ENCODE data around the gene ADGRB3.
"Not testable (repeated sequence)": the region's sequence is repeated elsewhere in the genome, so short reads cannot be mapped to it uniquely, and the experiment has no call there.

Gene ADGRB3

DNA sequence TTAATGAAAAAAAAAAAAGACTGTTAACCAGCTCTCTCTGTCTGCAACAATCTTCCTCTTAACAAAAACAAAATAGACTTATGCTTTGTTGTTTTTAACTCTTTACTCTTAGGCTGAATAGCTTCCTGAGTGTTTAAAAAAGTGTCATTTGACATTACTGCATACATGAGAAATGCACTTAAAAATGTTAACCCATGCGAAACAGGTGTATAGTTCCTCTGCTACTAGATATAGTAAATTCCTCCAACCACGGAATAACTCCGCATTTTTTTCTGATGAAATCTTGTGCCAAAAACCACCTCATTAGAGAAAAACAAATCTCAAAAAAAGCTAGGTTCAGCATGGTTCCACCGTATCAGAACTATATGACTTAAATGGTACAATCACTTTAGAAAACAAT, 426.0 kb downstream of the ADGRB3 start:
- DNase-seq, result no peak

DNA sequence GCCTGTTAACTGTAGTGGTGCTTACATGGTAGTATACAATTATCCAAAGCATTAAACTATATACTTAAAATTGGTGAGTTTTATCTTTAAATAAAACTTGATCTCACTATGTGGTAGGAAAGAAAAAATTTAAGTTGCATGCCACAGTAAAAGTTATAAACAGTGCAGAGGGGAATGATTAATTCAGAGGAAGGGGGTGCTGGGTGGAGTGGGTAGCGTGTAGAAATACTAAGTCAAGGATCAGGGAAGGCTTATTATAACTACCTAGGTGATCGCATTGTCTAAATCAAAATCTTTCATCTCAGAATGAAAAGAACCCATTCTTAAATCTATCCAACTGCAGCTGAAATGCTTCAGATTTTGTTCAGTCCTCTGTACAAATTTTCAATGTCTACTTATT, 428.3 kb downstream of the ADGRB3 start:
- no peak for DNase-seq

DNA sequence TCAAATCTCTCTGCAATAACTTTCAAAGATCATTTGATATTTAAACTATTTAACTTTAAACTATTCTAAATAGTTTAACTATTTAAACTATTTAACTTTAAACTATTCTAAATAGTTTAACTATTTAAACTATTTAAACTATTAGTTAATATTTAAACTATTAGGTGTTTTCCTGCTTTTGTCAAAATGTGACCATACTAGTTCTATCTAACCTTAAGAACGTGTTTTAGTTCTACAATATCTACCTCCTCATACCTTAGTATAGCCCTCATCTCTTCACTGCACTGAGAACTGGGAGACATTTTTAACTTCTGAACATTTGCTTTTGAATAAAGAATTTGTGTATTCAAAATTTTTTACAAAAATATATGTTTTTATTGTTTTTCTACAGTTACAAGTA, 429.1 kb downstream of the ADGRB3 start:
- no peak for DNase-seq

DNA sequence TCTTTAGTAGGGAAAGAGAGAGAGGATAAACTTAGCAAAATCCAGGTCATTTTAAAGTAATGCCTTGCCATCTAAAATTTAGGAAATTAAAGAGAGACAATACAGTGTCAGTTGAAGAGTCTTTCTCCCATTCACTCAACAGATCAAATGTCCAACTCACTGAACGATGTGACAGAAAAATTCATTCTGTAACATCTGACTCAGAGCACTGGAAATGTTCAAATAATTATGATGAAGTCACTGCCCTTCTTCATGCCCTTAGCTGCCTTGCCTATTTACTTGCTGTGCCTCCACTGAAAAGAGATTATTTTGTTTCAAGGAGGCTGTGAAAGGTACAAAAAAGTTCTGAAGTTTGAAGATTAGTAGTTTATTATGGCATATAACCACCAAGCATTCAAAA, 434.8 kb downstream of the ADGRB3 start:
- no peak for DNase-seq

DNA sequence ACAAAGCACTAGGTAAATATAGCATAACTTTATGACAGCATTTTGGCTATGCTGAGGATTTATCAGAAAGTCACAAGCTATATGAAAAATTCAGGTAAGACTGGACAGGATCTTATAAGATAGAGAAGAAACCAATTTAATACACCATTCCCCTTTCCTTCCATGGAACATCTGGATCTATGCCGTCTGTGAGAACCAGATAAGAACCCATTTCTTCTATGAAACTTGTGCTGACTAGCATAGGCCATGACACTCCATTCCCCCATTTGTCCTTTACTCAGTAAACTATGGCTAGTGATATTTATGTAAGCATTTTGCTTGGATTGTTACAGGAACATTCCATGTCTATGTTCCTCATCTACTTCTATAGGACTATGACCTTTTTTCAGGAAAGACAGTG, 437.7 kb downstream of the ADGRB3 start:
- DNase-seq, result no peak

DNA sequence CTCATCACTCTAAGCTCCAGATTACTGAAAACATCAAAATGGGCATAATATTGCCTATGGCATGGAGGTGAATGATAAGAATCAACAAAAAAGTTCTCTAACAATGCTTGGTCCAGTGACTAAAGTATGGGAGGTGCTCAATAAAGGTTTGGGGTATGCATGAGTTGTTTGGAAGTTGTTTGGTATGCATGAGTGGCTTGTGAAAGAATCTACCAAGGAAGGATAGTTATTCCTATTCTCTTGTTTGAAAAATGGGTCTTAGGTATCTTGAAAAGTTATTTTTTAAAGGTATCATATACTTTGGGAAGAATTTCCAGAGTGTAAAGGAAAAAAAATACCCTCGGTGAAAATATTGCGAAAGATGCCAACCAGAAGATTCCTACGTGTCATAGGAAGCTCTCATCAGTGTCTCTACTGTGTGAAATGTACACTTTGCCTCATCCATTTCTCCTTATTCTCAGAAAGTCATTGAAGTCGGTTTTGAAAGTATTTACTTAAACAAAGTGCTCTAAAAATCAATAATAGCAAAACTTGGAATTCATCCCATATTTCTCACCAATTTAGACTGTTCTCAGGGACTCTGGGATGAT, 449.8 kb downstream of the ADGRB3 start:
- DNase-seq, result no peak

DNA sequence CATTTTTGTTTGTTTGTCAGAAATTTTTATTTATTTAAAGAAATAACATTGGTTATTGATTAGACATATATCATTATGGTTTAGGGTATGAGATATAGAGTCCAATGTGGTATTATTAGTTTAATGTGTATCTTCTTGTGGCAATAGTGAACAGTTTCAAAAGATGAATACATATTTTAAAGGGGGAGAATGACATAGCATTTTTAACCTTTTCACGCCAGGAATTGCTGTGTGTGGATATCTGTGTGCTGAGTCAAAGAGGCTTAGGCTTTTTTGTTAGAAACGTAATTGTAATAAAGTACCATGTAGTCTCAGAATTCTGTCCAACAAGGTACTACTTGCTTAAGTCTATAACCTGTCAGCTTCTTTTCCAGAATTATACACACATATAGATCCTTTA, 451.6 kb downstream of the ADGRB3 start:
- DNase-seq, result no peak

DNA sequence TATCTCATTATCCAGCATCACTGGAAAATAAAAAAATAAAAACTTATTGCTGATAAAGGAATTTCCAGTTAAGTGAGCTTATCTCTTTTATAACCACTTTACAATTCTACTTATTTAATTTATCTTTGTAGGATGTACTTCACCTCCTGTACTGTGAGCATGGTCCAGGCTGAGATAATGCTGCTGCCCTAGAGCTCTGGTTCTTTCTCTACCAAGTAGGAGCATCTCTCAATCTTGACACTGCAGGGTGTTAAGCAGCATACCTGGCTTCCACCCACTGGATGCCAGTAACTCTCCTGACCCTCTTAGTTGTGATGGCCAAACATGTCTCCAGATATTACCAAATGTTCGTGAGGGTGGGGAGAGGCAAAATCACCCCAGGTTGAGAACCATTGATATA, 454.5 kb downstream of the ADGRB3 start:
- DNase-seq, result no peak

DNA sequence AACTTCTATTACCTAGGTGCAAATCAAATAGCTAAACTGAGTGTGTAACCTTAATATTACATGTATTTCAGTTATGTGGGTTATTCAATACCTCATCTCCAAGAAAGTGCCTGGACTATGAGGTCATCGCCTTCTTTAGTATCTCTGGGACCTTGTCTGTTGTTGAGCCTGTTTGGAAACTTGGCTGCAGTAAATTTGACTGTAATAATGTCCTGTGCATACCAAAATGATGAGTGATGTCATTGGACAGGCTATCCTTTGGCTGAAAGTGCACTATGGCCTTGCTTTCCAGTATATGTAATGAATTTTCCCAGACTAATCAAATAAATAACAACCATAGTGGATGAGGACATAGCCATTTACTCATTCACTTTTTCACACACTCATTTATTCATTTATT, 455.1 kb downstream of the ADGRB3 start:
- DNase-seq, result no peak

DNA sequence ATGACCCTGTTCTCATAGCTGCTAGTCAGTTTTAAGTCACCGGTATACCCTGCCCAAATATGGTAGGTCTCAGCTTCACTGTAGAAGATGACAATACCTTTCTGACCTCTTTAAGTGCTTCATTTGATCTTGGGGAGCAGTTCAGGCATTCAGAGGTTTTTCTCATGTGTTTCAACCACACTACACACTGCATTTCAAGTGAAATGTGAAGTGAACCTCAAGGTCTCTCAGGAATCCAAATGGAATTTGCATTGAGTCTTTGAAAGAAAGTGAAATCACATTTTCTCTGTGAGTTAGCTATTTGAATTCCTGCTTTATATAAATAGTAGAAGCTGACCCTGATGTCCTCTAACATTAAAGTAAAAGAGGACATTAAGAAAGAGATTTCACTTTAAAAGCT, 461.6 kb downstream of the ADGRB3 start:
- DNase-seq, result no peak

DNA sequence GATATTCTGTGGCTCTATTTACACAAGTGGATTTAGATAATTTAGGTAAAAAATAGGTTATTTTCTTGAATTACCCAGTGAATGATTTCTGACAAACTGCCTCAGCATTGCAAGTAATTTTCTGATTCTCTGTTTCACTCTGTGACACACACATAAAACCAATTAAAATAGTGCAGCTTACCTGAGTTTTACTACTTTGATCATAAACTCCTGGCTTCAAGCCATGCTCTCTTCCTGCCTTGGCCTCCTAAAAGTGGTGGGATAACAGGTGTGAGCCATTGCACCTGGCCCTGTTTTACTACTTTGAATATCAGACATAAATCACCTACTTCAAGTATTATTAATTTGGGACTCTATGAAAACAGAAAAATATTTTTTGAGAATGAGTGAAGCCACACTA, 462.9 kb downstream of the ADGRB3 start:
- DNase-seq, result no peak

DNA sequence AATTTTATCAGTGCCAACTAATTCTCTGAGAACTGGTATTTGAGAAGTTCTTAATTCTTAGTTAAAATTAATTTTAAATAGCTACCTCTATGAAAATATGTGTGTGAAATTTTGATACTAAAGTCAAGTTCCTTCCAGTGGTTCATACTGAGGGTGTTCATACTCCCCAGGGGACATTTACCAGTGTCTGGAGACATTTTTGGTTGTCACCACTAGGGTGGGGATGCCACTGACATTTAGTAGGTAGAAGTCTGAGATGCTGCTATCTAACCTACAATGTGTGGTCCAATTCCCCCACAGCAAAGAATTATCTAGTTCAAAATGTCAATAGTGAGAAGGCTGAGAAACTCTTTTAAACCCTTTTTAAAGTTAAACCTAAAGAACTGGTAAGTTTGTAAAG, 463.8 kb downstream of the ADGRB3 start:
- DNase-seq, result no peak

DNA sequence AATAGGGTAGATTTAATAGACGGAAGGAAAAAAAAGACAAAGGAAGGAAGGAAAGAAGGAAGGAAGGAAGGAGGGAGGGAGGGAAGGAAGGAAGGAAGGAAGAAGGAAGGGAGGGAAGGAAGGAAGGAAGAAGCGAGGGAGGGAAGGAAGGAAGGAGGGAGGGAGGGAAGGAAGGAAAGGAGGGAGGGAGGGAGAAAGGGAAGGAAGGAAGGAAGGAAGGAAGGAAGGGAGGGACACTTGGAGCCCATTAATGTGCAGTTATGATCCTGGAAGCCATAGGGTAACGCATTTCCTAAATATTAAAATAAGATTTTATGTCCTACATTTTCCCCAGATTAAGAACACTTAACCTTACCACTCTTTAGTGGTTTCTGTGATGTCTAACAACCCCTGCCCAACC, 465.7 kb downstream of the ADGRB3 start:
- no peak for DNase-seq

DNA sequence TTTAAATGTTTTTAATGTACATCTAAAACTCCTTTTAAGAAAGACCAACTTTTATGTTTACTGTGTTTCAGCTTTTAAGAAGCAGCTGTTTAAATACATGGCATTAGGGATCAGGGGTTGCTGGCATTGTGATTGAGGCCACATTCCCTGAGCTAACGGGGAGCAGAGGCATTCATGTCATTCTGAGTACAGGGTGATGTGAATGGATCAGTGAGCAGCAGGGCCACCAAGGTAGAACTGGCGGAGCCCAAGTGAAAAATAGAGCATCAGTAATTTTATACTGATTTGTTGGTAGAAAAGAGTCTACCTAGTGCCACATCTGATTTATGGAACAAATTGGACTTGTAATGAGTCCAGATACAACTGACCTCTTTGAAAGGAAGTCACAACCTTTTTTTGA, 467.3 kb downstream of the ADGRB3 start:
- DNase-seq, result no peak

DNA sequence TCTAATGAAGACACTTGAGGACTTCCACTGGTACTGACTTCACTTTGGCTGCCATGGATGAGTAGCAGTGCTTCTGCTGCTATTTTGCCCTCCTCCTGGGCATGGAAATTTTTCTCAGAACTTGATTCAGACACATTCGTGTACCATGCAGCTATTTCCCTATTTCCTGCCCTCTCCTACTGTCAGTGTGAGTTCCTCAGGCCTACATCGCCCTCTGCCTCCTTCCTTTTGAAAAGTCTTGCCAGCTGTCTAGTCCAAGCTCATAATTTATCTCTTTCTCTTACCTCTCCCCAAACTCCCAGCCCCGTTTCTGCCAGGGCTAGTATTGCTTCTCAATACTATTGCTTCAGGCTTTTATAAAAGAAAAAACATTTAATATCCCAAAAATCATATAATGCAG, 470.2 kb downstream of the ADGRB3 start:
- no peak for DNase-seq

DNA sequence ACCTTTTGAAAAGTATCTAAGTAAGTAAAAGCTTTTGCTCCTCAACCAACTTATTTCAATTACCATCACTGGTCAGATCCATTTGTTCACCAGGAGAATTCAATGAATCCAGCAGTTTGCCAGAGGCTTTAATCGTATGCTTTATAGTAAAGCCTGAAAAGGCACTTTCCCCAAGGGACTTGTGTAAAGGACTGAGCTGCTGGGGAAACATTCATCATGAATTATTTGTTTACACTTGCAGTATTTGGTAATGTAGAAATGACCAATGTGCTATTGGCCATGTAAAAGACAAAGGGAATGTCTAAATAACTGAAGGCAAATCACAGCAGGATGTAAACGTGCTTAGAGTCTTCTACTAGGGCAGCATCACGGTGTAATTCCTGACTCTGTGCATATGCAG, 471.4 kb downstream of the ADGRB3 start:
- DNase-seq, result no peak

DNA sequence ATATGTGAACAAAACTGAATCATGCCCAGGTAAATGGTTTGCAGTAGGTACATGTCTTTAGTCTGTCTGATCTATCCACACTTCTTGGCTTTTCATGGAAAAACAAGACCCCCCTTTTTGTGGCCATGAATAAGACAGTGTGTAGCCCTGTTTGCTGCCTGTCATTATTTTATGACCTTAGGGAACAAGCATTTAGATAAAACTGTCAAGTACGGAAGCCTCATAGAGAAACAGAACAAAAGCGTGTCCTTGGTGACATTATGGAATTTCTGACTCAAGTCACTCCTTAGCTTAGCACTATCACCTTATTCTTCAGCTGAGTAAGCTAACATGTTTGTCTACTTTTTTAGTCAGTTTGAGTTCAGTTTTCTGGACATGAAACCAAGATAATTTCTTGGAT, 476.2 kb downstream of the ADGRB3 start:
- DNase-seq, result no peak

DNA sequence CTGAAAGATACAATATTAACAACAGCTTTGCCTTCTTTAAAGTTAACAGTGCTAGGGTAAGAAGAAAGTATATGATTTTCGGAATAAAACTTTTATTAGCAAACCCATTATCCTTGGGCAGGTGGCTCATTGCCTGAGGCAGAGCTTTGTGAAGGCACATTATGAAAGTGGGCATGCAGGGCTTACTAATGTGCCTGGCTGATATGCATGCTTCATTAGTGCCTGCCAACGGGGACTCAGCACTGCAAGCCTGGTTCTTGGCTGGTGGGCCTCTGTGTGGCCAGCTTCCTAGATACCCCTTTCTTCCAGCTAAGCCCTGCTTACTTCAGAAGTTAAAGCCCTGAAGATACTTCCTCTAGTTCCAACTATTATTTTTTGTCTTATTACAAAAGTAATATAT, 481.6 kb downstream of the ADGRB3 start:
- no peak for DNase-seq

DNA sequence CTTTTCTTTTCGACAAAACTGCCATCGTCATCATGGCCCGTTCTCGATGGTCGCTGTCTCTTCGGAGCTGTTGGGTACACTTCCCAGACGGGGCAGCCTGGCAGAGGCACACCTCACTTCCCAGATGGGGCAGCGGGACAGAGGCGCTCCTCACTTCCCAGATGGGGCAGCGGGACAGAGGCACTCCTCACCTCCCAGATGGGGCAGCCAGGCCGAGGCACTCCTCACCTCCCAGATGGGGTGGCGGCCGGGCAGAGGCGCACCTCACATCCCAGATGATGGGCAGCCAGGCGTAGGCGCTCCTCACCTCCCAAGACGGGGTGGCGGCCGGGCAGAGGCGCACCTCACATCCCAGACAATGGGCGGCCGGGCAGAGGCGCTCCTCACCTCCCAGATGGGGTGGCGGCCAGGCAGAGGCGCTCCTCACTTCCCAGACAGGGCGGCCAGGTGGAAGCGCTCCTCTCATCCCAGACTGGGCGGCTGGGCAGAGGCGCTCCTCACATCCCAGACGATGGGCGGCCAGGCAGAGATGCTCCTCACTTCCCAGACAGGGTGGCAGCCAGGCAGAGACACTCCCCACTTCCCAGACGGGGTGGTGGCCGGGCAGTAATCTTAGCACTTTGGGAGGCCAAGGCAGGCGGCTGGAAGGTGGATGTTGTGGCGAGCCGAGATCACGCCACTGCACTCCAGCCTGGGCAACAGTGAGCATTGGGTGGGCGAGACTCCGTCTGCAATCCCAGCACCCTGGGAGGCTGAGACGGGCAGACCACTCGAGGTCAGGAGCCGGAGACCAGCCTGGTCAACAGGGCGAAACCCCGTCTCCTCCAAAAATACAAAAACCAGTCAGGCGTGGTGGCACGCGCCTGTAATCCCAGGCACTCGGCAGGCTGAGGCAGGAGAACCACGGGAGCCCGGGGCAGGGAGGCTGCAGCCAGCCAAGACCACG, 486.7 kb downstream of the ADGRB3 start:
- DNase-seq, result not testable (repeated sequence)

DNA sequence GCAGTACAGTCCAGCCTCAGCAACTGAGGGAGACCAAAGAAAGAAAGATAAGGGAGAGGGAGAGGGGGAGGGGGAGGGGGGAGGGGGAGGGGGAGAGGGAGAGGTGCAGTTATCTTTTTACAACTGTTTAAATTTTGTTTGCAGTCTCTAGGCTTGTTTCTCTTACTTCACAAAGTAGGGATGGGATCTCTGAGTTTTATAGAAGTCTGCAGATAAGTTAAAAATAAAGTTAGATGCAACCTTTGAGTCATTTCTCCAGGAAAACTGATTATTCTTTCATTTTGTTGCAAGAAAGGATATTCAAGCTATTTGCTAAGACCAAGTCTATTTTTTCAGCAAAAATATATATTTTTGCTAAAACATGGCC, 487.3 kb downstream of the ADGRB3 start:
- DNase-seq, result no peak

DNA sequence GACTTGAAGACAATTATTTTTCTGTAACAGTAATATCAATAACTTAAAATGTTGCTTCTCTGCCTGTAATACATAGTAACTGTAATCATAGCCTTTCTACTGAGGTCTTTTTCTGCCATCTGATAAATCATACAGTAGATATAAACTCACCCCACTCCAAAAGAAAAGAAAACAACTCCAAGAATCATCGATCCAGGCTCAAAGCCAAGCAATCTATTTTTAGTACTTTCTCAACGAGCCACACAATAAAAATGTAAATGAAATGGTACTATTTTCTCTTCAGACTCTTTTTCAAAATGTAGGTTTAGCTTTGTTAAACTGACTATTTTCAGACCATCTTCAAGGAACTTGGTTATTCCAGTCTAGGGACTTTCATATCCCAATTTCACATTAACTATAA, 493.3 kb downstream of the ADGRB3 start:
- no peak for DNase-seq

DNA sequence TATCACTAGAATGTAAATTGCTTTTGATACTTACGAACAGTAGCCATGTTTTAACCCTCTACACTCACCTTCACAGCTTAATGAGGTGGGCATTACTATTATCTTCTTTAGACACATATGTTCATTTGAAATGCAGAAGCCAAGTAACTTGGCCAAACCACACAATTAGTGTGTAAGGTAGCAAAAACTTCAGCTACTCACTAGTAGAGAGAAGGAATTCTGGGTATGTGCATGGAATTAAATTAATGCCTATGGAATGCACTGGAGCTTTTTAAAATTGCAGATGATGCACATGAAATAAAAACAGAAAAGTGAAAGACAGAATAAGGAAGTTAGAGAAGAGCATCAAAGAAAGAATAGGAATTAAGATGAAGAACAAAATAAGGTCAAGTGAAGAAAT, 494.0 kb downstream of the ADGRB3 start:
- DNase-seq, result no peak

DNA sequence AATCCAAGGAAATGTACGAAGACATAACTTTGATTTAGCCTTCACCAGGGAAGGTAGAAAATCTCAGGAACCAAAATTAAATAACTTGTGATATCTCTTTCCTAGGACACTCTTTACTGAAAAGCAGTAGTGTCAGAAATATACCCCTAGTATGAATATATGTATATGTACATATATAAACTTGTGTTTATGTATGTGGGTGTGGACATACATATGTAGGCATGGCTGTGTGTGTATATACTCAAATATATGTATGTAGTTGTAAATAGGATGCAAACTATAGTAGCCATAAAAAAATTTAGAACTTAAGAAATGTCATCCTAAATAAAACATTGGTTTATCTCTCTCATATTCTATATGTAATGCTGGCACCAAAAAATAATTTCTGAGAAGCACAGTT, 500.8 kb downstream of the ADGRB3 start:
- no peak for DNase-seq

DNA sequence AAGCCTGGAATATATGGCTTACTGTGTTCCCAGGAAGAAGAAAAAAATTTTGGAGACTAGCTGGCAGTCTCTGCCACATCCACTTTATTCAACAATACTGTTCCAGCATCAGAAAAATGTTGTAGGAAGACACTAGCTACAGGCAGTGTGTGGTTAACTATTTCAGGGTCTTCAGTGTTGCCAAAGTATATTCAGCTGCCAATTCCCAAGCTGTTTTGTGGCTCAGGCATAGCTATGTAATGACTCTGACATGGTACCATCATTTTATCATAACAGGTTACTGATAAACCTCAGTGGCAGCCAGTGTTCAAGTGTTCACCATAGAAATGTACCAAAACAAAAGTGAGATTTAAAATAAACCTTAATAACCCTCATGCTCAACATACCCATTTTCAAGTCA, 503.1 kb downstream of the ADGRB3 start:
- no peak for DNase-seq

Data from CD4-positive, alpha-beta T cell treated with Interferon alpha-2 for 1 hour (primary cell).